ENCODE measurements around the gene GRB14.
"Not testable (repeated sequence)": the region's sequence is repeated elsewhere in the genome, so short reads cannot be mapped to it uniquely, and the experiment has no call there.

Gene GRB14

DNA sequence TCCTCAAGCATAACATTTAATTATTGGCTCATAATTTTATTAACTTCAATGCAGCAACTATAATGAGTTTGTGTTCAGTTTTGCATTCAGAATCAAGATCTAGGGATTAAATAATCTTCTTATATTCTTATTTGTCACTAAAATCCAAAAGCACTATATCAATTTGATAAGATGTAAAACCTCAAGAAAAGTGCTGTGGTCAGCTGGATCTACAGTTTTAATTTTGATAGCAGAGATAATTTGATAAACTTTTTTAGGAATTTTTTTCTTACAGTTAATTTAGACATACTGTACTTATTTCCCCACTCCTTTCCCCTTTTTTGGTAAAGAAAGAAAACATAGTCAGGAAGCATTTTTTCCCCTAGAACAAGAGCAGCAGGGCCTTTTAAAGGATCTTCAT, 146.4 kb downstream of the GRB14 start:
- Histone ChIP-seq H3K36me3 (ENCODE audit: control insufficient read depth in 2 of 2, insufficient read depth in 2 of 2, low read length in 2 of 2) (no peaks in the 10 kb centered on the region), H3K9ac (ENCODE audit: low read depth in 1 of 2, low read length in 2 of 2) (no peak overlapping the region), H3K4me1 (ENCODE audit: control insufficient read depth in 2 of 2, insufficient read depth in 2 of 2, low read length in 2 of 2) (no peaks in the 10 kb centered on the region), H3K27me3 (ENCODE audit: control insufficient read depth in 2 of 2, insufficient read depth in 2 of 2, low read length in 2 of 2) (no peaks in the 10 kb centered on the region), H3K4me3 (ENCODE audit: low read length in 2 of 2) (no peak overlapping the region), H3K27ac (ENCODE audit: low read depth in 2 of 2, low read length in 2 of 2) (no peak overlapping the region), H3K9me3 (ENCODE audit: control insufficient read depth in 2 of 2, low read length in 2 of 2) (no peaks in the 10 kb centered on the region)

DNA sequence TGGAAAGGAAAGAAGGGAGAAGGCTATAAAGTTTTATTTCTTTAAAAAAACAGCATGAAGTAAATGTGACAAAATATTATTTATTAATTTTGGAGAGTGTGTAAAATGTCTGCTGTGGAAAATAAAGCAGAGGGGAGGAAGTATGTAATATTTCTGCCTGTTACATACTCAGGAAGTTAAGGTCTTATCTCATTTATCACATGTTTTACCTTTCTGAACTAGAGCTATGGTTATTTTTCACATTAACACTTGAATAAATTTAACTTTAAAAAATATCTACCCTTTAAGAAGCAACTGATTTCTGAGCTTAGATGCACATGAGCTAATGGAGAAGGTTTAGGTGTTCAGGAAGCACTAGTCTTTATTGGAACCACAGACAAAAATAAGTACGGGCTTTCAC, 148.3 kb downstream of the GRB14 start:
- Histone ChIP-seq H3K36me3 (ENCODE audit: control insufficient read depth in 2 of 2, insufficient read depth in 2 of 2, low read length in 2 of 2) (no peaks in the 10 kb centered on the region), H3K27ac (ENCODE audit: low read depth in 2 of 2, low read length in 2 of 2) (no peak overlapping the region), H3K4me1 (ENCODE audit: control insufficient read depth in 2 of 2, insufficient read depth in 2 of 2, low read length in 2 of 2) (no peaks in the 10 kb centered on the region), H3K4me3 (ENCODE audit: low read length in 2 of 2) (no peak overlapping the region), H3K9me3 (ENCODE audit: control insufficient read depth in 2 of 2, low read length in 2 of 2) (no peaks in the 10 kb centered on the region), H3K9ac (ENCODE audit: low read depth in 1 of 2, low read length in 2 of 2) (no peak overlapping the region), H3K27me3 (ENCODE audit: control insufficient read depth in 2 of 2, insufficient read depth in 2 of 2, low read length in 2 of 2) (no peaks in the 10 kb centered on the region)

DNA sequence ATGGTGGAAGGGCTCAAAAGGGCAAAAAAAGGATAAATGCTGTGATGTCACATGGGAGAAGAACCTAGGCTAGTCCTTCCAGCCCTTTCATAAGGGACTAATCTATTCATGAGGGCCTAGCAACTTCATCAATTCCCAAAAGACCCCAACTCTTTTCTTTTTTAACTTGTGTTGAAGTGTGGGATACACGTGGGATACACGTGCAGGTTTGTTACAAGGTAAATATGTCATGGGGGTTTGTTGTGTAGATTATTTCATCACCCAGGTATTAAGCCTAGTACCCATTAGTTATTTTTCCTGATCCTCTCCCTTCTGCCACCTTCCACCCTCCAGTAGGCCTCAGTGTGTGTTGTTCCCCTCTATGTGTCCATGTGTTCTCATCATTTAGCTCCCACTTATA, 156.2 kb downstream of the GRB14 start:
- not testable (repeated sequence) for H3K36me3 ChIP-seq (ENCODE audit: control insufficient read depth in 2 of 2, insufficient read depth in 2 of 2, low read length in 2 of 2); H3K27me3 ChIP-seq (ENCODE audit: control insufficient read depth in 2 of 2, insufficient read depth in 2 of 2, low read length in 2 of 2); H3K4me3 ChIP-seq (ENCODE audit: low read length in 2 of 2); H3K27ac ChIP-seq (ENCODE audit: low read depth in 2 of 2, low read length in 2 of 2); H3K4me1 ChIP-seq (ENCODE audit: control insufficient read depth in 2 of 2, insufficient read depth in 2 of 2, low read length in 2 of 2); H3K9ac ChIP-seq (ENCODE audit: low read depth in 1 of 2, low read length in 2 of 2); H3K9me3 ChIP-seq (ENCODE audit: control insufficient read depth in 2 of 2, low read length in 2 of 2)

GRCh38 chr2:164464376-164464775, 156.9 kb downstream of the GRB14 start:
- H3K36me3 ChIP-seq (ENCODE audit: control insufficient read depth in 2 of 2, insufficient read depth in 2 of 2, low read length in 2 of 2): no peaks in the 10 kb centered on the region
- H3K9ac ChIP-seq (ENCODE audit: low read depth in 1 of 2, low read length in 2 of 2): no peak overlapping the region
- no peaks in the 10 kb centered on the region for H3K27me3 ChIP-seq (ENCODE audit: control insufficient read depth in 2 of 2, insufficient read depth in 2 of 2, low read length in 2 of 2)
- H3K4me1 ChIP-seq (ENCODE audit: control insufficient read depth in 2 of 2, insufficient read depth in 2 of 2, low read length in 2 of 2): no peaks in the 10 kb centered on the region
- no peak overlapping the region for H3K27ac ChIP-seq (ENCODE audit: low read depth in 2 of 2, low read length in 2 of 2)
- H3K4me3 ChIP-seq (ENCODE audit: low read length in 2 of 2): no peak overlapping the region
- H3K9me3 ChIP-seq (ENCODE audit: control insufficient read depth in 2 of 2, low read length in 2 of 2): no peaks in the 10 kb centered on the region

DNA sequence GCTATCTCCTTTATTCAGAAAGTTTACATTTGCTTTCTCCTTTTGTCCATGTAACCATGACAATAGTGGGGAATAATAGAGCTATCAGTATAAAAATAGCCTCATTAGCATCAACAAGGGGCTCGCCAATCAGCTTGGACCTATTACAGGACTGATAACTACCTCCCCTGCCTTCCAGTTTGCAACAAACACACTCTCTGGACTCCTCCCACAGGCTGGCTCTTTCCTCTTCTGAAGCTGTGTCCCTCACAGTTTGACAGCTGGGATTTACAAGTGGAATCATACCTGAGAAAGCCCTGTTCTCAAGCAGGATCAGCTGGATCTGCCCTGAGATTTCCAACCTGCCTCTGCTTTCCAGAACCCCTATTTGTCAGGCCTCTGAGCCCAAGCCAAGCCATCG, 162.5 kb downstream of the GRB14 start:
- H3K9ac ChIP-seq (ENCODE audit: low read depth in 1 of 2, low read length in 2 of 2): no peak overlapping the region
- H3K27ac ChIP-seq (ENCODE audit: low read depth in 2 of 2, low read length in 2 of 2): no peak overlapping the region
- H3K9me3 ChIP-seq (ENCODE audit: control insufficient read depth in 2 of 2, low read length in 2 of 2): no peaks in the 10 kb centered on the region
- H3K4me1 ChIP-seq (ENCODE audit: control insufficient read depth in 2 of 2, insufficient read depth in 2 of 2, low read length in 2 of 2): no peaks in the 10 kb centered on the region
- H3K27me3 ChIP-seq (ENCODE audit: control insufficient read depth in 2 of 2, insufficient read depth in 2 of 2, low read length in 2 of 2): no peaks in the 10 kb centered on the region
- H3K36me3 ChIP-seq (ENCODE audit: control insufficient read depth in 2 of 2, insufficient read depth in 2 of 2, low read length in 2 of 2): no peaks in the 10 kb centered on the region
- no peak overlapping the region for H3K4me3 ChIP-seq (ENCODE audit: low read length in 2 of 2)

DNA sequence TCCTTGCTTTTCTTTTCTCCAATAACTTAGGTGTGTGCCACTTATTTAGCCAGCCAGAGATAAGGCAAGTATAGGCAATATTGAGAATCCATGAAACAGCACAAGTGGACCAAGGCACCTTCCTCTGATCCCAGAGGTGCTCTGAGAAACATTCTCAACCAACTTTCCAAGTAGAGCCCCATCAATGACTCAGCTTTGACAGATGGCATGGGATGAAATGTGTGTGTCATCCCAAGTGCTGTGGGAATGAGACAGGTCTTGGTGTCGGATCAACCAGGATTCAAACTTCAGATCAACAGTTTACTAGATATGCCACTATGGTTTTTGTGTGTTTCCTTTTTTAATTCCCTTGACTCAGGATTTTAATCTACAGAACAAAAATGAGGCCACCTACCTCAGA, 164.0 kb downstream of the GRB14 start:
- Histone ChIP-seq H3K27me3 (ENCODE audit: control insufficient read depth in 2 of 2, insufficient read depth in 2 of 2, low read length in 2 of 2) (no peaks in the 10 kb centered on the region), H3K36me3 (ENCODE audit: control insufficient read depth in 2 of 2, insufficient read depth in 2 of 2, low read length in 2 of 2) (no peaks in the 10 kb centered on the region), H3K4me3 (ENCODE audit: low read length in 2 of 2) (no peak overlapping the region), H3K9me3 (ENCODE audit: control insufficient read depth in 2 of 2, low read length in 2 of 2) (no peaks in the 10 kb centered on the region), H3K4me1 (ENCODE audit: control insufficient read depth in 2 of 2, insufficient read depth in 2 of 2, low read length in 2 of 2) (no peaks in the 10 kb centered on the region), H3K27ac (ENCODE audit: low read depth in 2 of 2, low read length in 2 of 2) (no peak overlapping the region), H3K9ac (ENCODE audit: low read depth in 1 of 2, low read length in 2 of 2) (no peak overlapping the region)

GRCh38 chr2:164456619-164457018, 164.7 kb downstream of the GRB14 start:
- Histone ChIP-seq H3K9ac (ENCODE audit: low read depth in 1 of 2, low read length in 2 of 2) (no peak overlapping the region), H3K27ac (ENCODE audit: low read depth in 2 of 2, low read length in 2 of 2) (no peak overlapping the region), H3K4me3 (ENCODE audit: low read length in 2 of 2) (no peak overlapping the region), H3K9me3 (ENCODE audit: control insufficient read depth in 2 of 2, low read length in 2 of 2) (no peaks in the 10 kb centered on the region), H3K4me1 (ENCODE audit: control insufficient read depth in 2 of 2, insufficient read depth in 2 of 2, low read length in 2 of 2) (no peaks in the 10 kb centered on the region), H3K27me3 (ENCODE audit: control insufficient read depth in 2 of 2, insufficient read depth in 2 of 2, low read length in 2 of 2) (no peaks in the 10 kb centered on the region), H3K36me3 (ENCODE audit: control insufficient read depth in 2 of 2, insufficient read depth in 2 of 2, low read length in 2 of 2) (no peaks in the 10 kb centered on the region)

GRCh38 chr2:164453656-164454305, 167.5 kb downstream of the GRB14 start:
- Histone ChIP-seq H3K27me3 (ENCODE audit: control insufficient read depth in 2 of 2, insufficient read depth in 2 of 2, low read length in 2 of 2) (no peaks in the 10 kb centered on the region), H3K4me3 (ENCODE audit: low read length in 2 of 2) (no peak overlapping the region), H3K9me3 (ENCODE audit: control insufficient read depth in 2 of 2, low read length in 2 of 2) (no peaks in the 10 kb centered on the region), H3K27ac (ENCODE audit: low read depth in 2 of 2, low read length in 2 of 2) (no peak overlapping the region), H3K9ac (ENCODE audit: low read depth in 1 of 2, low read length in 2 of 2) (no peak overlapping the region), H3K4me1 (ENCODE audit: control insufficient read depth in 2 of 2, insufficient read depth in 2 of 2, low read length in 2 of 2) (no peaks in the 10 kb centered on the region), H3K36me3 (ENCODE audit: control insufficient read depth in 2 of 2, insufficient read depth in 2 of 2, low read length in 2 of 2) (no peaks in the 10 kb centered on the region)

- Histone ChIP-seq H3K9ac (ENCODE audit: low read depth in 1 of 2, low read length in 2 of 2) (no peak overlapping the region), H3K4me3 (ENCODE audit: low read length in 2 of 2) (no peak overlapping the region), H3K4me1 (ENCODE audit: control insufficient read depth in 2 of 2, insufficient read depth in 2 of 2, low read length in 2 of 2) (no peaks in the 10 kb centered on the region), H3K9me3 (ENCODE audit: control insufficient read depth in 2 of 2, low read length in 2 of 2) (no peaks in the 10 kb centered on the region), H3K27me3 (ENCODE audit: control insufficient read depth in 2 of 2, insufficient read depth in 2 of 2, low read length in 2 of 2) (no peaks in the 10 kb centered on the region), H3K36me3 (ENCODE audit: control insufficient read depth in 2 of 2, insufficient read depth in 2 of 2, low read length in 2 of 2) (no peaks in the 10 kb centered on the region), H3K27ac (ENCODE audit: low read depth in 2 of 2, low read length in 2 of 2) (no peak overlapping the region)
Measured at GRCh38 chr2:164450278-164450677, 171.0 kb downstream of the GRB14 start.

DNA sequence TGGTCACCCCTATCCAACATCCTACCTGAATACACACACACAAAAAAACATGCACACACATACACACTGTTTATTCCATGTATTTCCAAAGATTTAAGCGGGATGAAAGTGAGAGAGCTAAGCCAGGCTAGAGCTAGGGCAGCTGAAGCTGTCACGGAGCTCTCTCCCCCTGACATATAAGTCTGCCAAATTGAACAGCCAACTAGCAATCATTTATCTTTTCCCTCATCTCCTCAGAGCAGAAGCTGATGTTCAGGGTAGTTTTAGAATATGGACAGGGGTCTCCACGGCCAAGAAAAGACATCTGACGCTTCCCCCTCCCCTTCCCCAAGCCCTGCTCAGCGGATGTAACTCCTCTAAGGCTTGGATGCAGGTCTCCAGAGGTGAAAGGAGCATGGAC, 171.6 kb downstream of the GRB14 start:
- Histone ChIP-seq H3K9me3 (ENCODE audit: control insufficient read depth in 2 of 2, low read length in 2 of 2) (no peaks in the 10 kb centered on the region), H3K4me3 (ENCODE audit: low read length in 2 of 2) (no peak overlapping the region), H3K27me3 (ENCODE audit: control insufficient read depth in 2 of 2, insufficient read depth in 2 of 2, low read length in 2 of 2) (no peaks in the 10 kb centered on the region), H3K27ac (ENCODE audit: low read depth in 2 of 2, low read length in 2 of 2) (no peak overlapping the region), H3K9ac (ENCODE audit: low read depth in 1 of 2, low read length in 2 of 2) (no peak overlapping the region), H3K36me3 (ENCODE audit: control insufficient read depth in 2 of 2, insufficient read depth in 2 of 2, low read length in 2 of 2) (no peaks in the 10 kb centered on the region), H3K4me1 (ENCODE audit: control insufficient read depth in 2 of 2, insufficient read depth in 2 of 2, low read length in 2 of 2) (no peaks in the 10 kb centered on the region)

GRCh38 chr2:164447660-164448059, 173.6 kb downstream of the GRB14 start:
- Histone ChIP-seq H3K4me1 (ENCODE audit: control insufficient read depth in 2 of 2, insufficient read depth in 2 of 2, low read length in 2 of 2) (no peaks in the 10 kb centered on the region), H3K9me3 (ENCODE audit: control insufficient read depth in 2 of 2, low read length in 2 of 2) (no peaks in the 10 kb centered on the region), H3K9ac (ENCODE audit: low read depth in 1 of 2, low read length in 2 of 2) (no peak overlapping the region), H3K36me3 (ENCODE audit: control insufficient read depth in 2 of 2, insufficient read depth in 2 of 2, low read length in 2 of 2) (no peaks in the 10 kb centered on the region), H3K27me3 (ENCODE audit: control insufficient read depth in 2 of 2, insufficient read depth in 2 of 2, low read length in 2 of 2) (no peaks in the 10 kb centered on the region), H3K27ac (ENCODE audit: low read depth in 2 of 2, low read length in 2 of 2) (no peak overlapping the region), H3K4me3 (ENCODE audit: low read length in 2 of 2) (no peak overlapping the region)

All from mucosa of rectum (tissue), 2 donors.